Measurements from ENCODE around the gene FNDC3A. TPM values are rescaled to one million over a fixed set of nuclear protein-coding genes. Genes with fewer than 3 reads are reported as not detected.

The FNDC3A gene
- total RNA-seq, 3 donors from 2014 or later (not counting 1 experiment from before 2014, with no cell fraction given): 38.3 to 46.0 (median 41.5) TPM

- no peaks in the 10 kb centered on the region for H3K27me3 ChIP-seq (ENCODE audit: control insufficient read depth, insufficient read depth, low read length)
- Mint-ChIP-seq H3K4me1 (peaks cover 0 to 5% of the 10 kb centered on the region in 2 donors), H3K9me3 (no peaks in the 10 kb centered on the region), H3K27ac (no peak overlapping the region), H3K36me3 (no peaks in the 10 kb centered on the region), H3K4me3 (no peak overlapping the region), H3K27me3 (ENCODE audit: low read depth in 2 of 2) (no peaks in the 10 kb centered on the region)
- H3K9me3 ChIP-seq (ENCODE audit: control insufficient read depth, insufficient read depth, low read length): no peaks in the 10 kb centered on the region
- H3K27ac ChIP-seq (ENCODE audit: low read length): no peak overlapping the region
- H3K4me3 ChIP-seq (ENCODE audit: low read length): no peak overlapping the region
- intact Hi-C loops (cut with micrococcal nuclease): loop anchor here (2.0 kb wide), 1 partner anchor 182 kb away; no protein-coding TSS in a partner anchor
- ATAC-seq: peak in 2 of 3 donors; percentile 31 to 49
- no peaks in the 10 kb centered on the region for H3K4me1 ChIP-seq (ENCODE audit: control insufficient read depth, insufficient read depth, low read length)
- DNase-seq: peak in 1 of 2 donors; percentile 42
- no peak for TF ChIP-seq CTCF (IDR thresholded peaks at IDR 0.05)
- no peaks in the 10 kb centered on the region for H3K36me3 ChIP-seq (ENCODE audit: control insufficient read depth, insufficient read depth, low read length)
These were observed 123.2 kb downstream of the FNDC3A start for GRCh38 chr13:49098771-49099512.

GRCh38 chr13:49099513-49099877 lies 123.8 kb downstream of the FNDC3A start:
- no peak for ATAC-seq
- H3K9me3 Mint-ChIP-seq: no peaks in the 10 kb centered on the region

GRCh38 chr13:49100637-49101570 lies 125.2 kb downstream of the FNDC3A start:
- no peak overlapping the region for H3K27ac ChIP-seq (ENCODE audit: low read length)
- no peaks in the 10 kb centered on the region for H3K36me3 Mint-ChIP-seq
- H3K4me3 ChIP-seq (ENCODE audit: low read length): no peak overlapping the region
- WGBS (ENCODE audit: insufficient coverage): 94% methylated on average over 6 of the region's 6 CpGs
- no peaks in the 10 kb centered on the region for H3K9me3 Mint-ChIP-seq
- no peaks in the 10 kb centered on the region for H3K27me3 ChIP-seq (ENCODE audit: control insufficient read depth, insufficient read depth, low read length)
- TF ChIP-seq CTCF (IDR thresholded peaks at IDR 0.05): no peak
- H3K36me3 ChIP-seq (ENCODE audit: control insufficient read depth, insufficient read depth, low read length): no peaks in the 10 kb centered on the region
- no peaks in the 10 kb centered on the region for H3K4me1 ChIP-seq (ENCODE audit: control insufficient read depth, insufficient read depth, low read length)
- intact Hi-C loops (cut with micrococcal nuclease): no loop called here
- H3K4me3 Mint-ChIP-seq: no peak overlapping the region
- H3K9me3 ChIP-seq (ENCODE audit: control insufficient read depth, insufficient read depth, low read length): no peaks in the 10 kb centered on the region
- peaks cover 0 to 5% of the 10 kb centered on the region in 2 donors for H3K4me1 Mint-ChIP-seq
- no peak for ATAC-seq
- no peaks in the 10 kb centered on the region for H3K27me3 Mint-ChIP-seq (ENCODE audit: low read depth in 2 of 2)
- no peak overlapping the region for H3K27ac Mint-ChIP-seq
- no peak for DNase-seq

More at GRCh38 chr13:49099513-49099877, 123.8 kb downstream of the FNDC3A start:
- no peaks in the 10 kb centered on the region for H3K27me3 Mint-ChIP-seq (ENCODE audit: low read depth in 2 of 2)
- intact Hi-C loops (cut with micrococcal nuclease): loop anchor here (2.0 kb wide), 1 partner anchor 181 kb away; no protein-coding TSS in a partner anchor
- no peak overlapping the region for H3K27ac Mint-ChIP-seq
- TF ChIP-seq CTCF (IDR thresholded peaks at IDR 0.05): peak; percentile 34
- no peak for DNase-seq
- Histone ChIP-seq H3K27ac (ENCODE audit: low read length) (no peak overlapping the region), H3K27me3 (ENCODE audit: control insufficient read depth, insufficient read depth, low read length) (no peaks in the 10 kb centered on the region), H3K36me3 (ENCODE audit: control insufficient read depth, insufficient read depth, low read length) (no peaks in the 10 kb centered on the region), H3K4me3 (ENCODE audit: low read length) (no peak overlapping the region), H3K9me3 (ENCODE audit: control insufficient read depth, insufficient read depth, low read length) (no peaks in the 10 kb centered on the region), H3K4me1 (ENCODE audit: control insufficient read depth, insufficient read depth, low read length) (no peaks in the 10 kb centered on the region)
- H3K36me3 Mint-ChIP-seq: no peaks in the 10 kb centered on the region
- no CpG with 5 or more reads among the region's 2 CpGs for WGBS (ENCODE audit: insufficient coverage)
- H3K4me1 Mint-ChIP-seq: peaks cover 0 to 5% of the 10 kb centered on the region in 2 donors
- H3K4me3 Mint-ChIP-seq: no peak overlapping the region

Measured in natural killer cell (primary cell).